Natural killer cell (primary cell): ENCODE measurements around the gene BRD2. TPM values are rescaled to one million over a fixed set of nuclear protein-coding genes. Genes with fewer than 3 reads are reported as not detected.
A peak's percentile ranks its signal among the peaks of the same experiment; 100 is the strongest.

Experiments used
- ATAC-seq, 3 donors: fragments of 150-1000 bp in 2 of 3; fragments of 200-7000 bp in 1 of 3; cut with Tn5 transposase; 1 replicate in 1 of 3; 2 replicates in 2 of 3; pipeline ENCODE4 v1.10.0; 2021; ENCODE audit warnings: mild to moderate bottlenecking in 2 of 3, moderate library complexity in 2 of 3
- DNase-seq, 2 donors: peaks; one replicate each; pipeline versions ENCODE4 v3.0.0 to v3.0.0-alpha.2; 2013 to 2021; ENCODE audit warnings: mixed read lengths in 1 of 2
- H3K27ac ChIP-seq: one replicate; pipeline ENCODE4 v1.5.1; 2013; ENCODE audit warnings: mild to moderate bottlenecking, low read length
- H3K27me3 ChIP-seq: one replicate; pipeline ENCODE4 v1.6.1; 2013; ENCODE audit warnings: low read length; ENCODE audit not compliant: control insufficient read depth, insufficient read depth
- H3K36me3 ChIP-seq: one replicate; pipeline ENCODE4 v1.6.1; 2013; ENCODE audit warnings: low read length; ENCODE audit not compliant: control insufficient read depth, insufficient read depth
- H3K4me1 ChIP-seq: one replicate; pipeline ENCODE4 v1.6.1; 2013; ENCODE audit warnings: low read length; ENCODE audit not compliant: control insufficient read depth, insufficient read depth
- H3K4me3 ChIP-seq: one replicate; pipeline ENCODE4 v1.5.1; 2013; ENCODE audit warnings: low read length
- H3K9me3 ChIP-seq: one replicate; pipeline ENCODE4 v1.6.1; 2013; ENCODE audit warnings: low read length; ENCODE audit not compliant: control insufficient read depth, insufficient read depth
- H3K27ac Mint-ChIP-seq, 2 donors: one replicate each; pipeline ENCODE4 v1.8.0; 2022; ENCODE audit warnings: mild to moderate bottlenecking in 2 of 2, mixed read lengths in 2 of 2, moderate library complexity in 1 of 2
- H3K27me3 Mint-ChIP-seq, 2 donors: one replicate each; pipeline ENCODE4 v1.8.0; 2022; ENCODE audit warnings: low read depth in 2 of 2, mixed read lengths in 2 of 2
- H3K36me3 Mint-ChIP-seq: one replicate; pipeline ENCODE4 v1.8.0; 2022; ENCODE audit warnings: mixed read lengths
- H3K4me1 Mint-ChIP-seq, 2 donors: one replicate each; pipeline ENCODE4 v1.8.0; 2022; ENCODE audit warnings: mixed read lengths in 2 of 2
- H3K4me3 Mint-ChIP-seq: one replicate; pipeline ENCODE4 v1.8.0; 2022; ENCODE audit warnings: mild to moderate bottlenecking, moderate library complexity, mixed read lengths
- H3K9me3 Mint-ChIP-seq, 2 donors: one replicate each; pipeline ENCODE4 v1.8.0; 2022; ENCODE audit warnings: mixed read lengths in 2 of 2
- WGBS: methylation state at CpG from one replicate; pipeline ENCODE4 v1.1.7; 2013; ENCODE audit warnings: missing lambda C conversion rate; ENCODE audit not compliant: insufficient coverage; 5-methylcytosine and 5-hydroxymethylcytosine counted together
- intact Hi-C: fragments of 100-400 bp; cut with micrococcal nuclease; formaldehyde crosslinking; loops from one replicate; pipeline ENCODE4 v1.14.2; 2022
- total RNA-seq, 4 donors: library from RNA; stranded (reverse); fragments of 120-200 nt in 1 of 4; gene quantifications; one replicate each; pipeline versions ENCODE4 v1.2.3 to v1.2.4, GENCODE V29; 2013 to 2022
- TF ChIP-seq, protein P1 (sequence below): fragments of 200-600 bp; IDR thresholded peaks from one replicate; pipeline ENCODE4 v1.8.0; 2022; ENCODE audit warnings: antibody characterized with exemption

BRD2 gene
- total RNA-seq, 3 donors from 2014 or later (not counting 1 experiment from before 2014, with no cell fraction given) = 653 to 886 (median 714) TPM

DNA sequence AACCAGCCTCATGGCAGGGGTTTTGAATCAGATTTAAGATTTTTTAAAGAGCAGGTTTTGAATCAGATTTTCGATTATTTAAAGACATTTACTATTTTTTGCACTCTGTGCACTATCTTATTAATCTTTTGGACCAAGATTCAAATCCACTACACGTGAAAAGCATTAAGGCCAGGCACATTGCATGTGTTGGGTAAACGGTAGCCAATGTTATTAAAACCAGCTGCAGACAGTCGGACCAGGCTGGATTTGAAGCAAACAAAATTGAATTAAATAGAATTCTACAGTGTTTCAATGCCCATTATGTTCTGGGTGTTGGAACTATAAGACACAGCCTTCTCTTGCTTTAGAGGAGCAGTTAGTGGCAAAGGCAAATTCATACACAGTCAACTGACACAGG, 33.3 kb downstream of the BRD2 start:
- DNase-seq (no peak), ATAC-seq (no peak)
- intact Hi-C loops = no loop called here
- no peak overlapping the region for H3K27ac Mint-ChIP-seq
- no peaks in the 10 kb centered on the region for H3K36me3 Mint-ChIP-seq
- peaks cover 17 to 54% of the 10 kb centered on the region in 2 donors for H3K27me3 Mint-ChIP-seq
- Histone ChIP-seq H3K4me3 (no peak overlapping the region), H3K9me3 (no peaks in the 10 kb centered on the region), H3K36me3 (no peaks in the 10 kb centered on the region), H3K4me1 (no peaks in the 10 kb centered on the region), H3K27ac (no peak overlapping the region), H3K27me3 (peaks cover 4% of the 10 kb centered on the region)
- H3K9me3 Mint-ChIP-seq = no peaks in the 10 kb centered on the region
- WGBS = 87% methylated on average over 4 of the region's 4 CpGs
- H3K4me1 Mint-ChIP-seq = no peaks in the 10 kb centered on the region
- TF ChIP-seq, protein P1, sequence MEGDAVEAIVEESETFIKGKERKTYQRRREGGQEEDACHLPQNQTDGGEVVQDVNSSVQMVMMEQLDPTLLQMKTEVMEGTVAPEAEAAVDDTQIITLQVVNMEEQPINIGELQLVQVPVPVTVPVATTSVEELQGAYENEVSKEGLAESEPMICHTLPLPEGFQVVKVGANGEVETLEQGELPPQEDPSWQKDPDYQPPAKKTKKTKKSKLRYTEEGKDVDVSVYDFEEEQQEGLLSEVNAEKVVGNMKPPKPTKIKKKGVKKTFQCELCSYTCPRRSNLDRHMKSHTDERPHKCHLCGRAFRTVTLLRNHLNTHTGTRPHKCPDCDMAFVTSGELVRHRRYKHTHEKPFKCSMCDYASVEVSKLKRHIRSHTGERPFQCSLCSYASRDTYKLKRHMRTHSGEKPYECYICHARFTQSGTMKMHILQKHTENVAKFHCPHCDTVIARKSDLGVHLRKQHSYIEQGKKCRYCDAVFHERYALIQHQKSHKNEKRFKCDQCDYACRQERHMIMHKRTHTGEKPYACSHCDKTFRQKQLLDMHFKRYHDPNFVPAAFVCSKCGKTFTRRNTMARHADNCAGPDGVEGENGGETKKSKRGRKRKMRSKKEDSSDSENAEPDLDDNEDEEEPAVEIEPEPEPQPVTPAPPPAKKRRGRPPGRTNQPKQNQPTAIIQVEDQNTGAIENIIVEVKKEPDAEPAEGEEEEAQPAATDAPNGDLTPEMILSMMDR = no peak
- H3K4me3 Mint-ChIP-seq = no peak overlapping the region

DNA sequence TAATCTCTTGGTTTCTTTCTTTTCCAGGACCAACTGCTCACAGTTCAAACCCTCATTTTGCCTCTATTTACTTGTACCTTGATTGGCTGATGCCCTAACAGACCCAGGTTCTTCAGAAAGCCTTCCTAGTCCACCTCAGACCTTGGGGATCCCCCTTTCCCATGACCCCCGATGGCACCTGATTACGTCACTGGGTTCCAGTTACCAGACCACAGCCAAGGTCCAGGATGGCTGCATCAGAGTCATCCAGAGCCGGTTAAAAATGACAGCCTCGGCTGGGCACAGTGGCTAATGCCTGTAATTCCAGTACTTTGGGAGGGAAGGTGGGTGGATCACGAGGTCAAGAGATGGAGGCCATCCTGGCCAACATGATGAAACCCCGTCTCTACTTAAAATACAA, 36.5 kb downstream of the BRD2 start:
- no peak for ATAC-seq
- H3K27me3 Mint-ChIP-seq = peaks cover 15 to 42% of the 10 kb centered on the region in 2 donors
- peaks cover 11% of the 10 kb centered on the region in 2 donors for H3K4me1 Mint-ChIP-seq
- 87% methylated on average over 6 of the region's 6 CpGs for WGBS
- DNase-seq = no peak
- Histone ChIP-seq H3K27ac (no peak overlapping the region), H3K4me3 (no peak overlapping the region), H3K27me3 (peaks cover 4% of the 10 kb centered on the region), H3K9me3 (no peaks in the 10 kb centered on the region), H3K4me1 (peaks cover 11% of the 10 kb centered on the region), H3K36me3 (no peaks in the 10 kb centered on the region)
- no peak overlapping the region for H3K27ac Mint-ChIP-seq
- no peak overlapping the region for H3K4me3 Mint-ChIP-seq
- TF ChIP-seq, protein P1 = no peak
- no peaks in the 10 kb centered on the region for H3K9me3 Mint-ChIP-seq
- no peaks in the 10 kb centered on the region for H3K36me3 Mint-ChIP-seq
- intact Hi-C loops = no loop called here

GRCh38 chr6:33007831-33008400, 39.5 kb downstream of the BRD2 start:
- peaks cover 11% of the 10 kb centered on the region in 2 donors for H3K4me1 Mint-ChIP-seq
- intact Hi-C loops = no loop called here

More at GRCh38 chr6:33007831-33008400, 39.5 kb downstream of the BRD2 start:
- Histone ChIP-seq H3K27me3 (no peaks in the 10 kb centered on the region), H3K9me3 (no peaks in the 10 kb centered on the region), H3K27ac (peak overlapping the region; percentile 81), H3K4me3 (peak overlapping the region; percentile 75), H3K36me3 (no peaks in the 10 kb centered on the region), H3K4me1 (peaks cover 13% of the 10 kb centered on the region)
- ATAC-seq (no peak), DNase-seq (no peak)
- WGBS = 96% methylated on average over 26 of the region's 26 CpGs
- Mint-ChIP-seq H3K9me3 (no peaks in the 10 kb centered on the region), H3K4me3 (no peak overlapping the region), H3K36me3 (no peaks in the 10 kb centered on the region), H3K27me3 (peaks cover 16 to 26% of the 10 kb centered on the region in 2 donors), H3K27ac (no peak overlapping the region)
- TF ChIP-seq, protein P1 = no peak
